HG03025 (cell line): ENCODE results near the gene IFIT1B.
A peak's percentile ranks its signal among the peaks of the same experiment; 100 is the strongest.
"Not testable (repeated sequence)": the region's sequence is repeated elsewhere in the genome, so short reads cannot be mapped to it uniquely, and the experiment has no call there.

Experiments
- ATAC-seq: cut with Tn5 transposase; IDR thresholded peaks from one replicate; pipeline ENCODE4 v1.9.1; 2021; ENCODE audit warnings: mild to moderate bottlenecking, moderate library complexity; ENCODE audit not compliant: unreplicated experiment, low FRiP score

Gene IFIT1B

GRCh38 chr10:89347701-89348457 lies 30.0 kb upstream of the IFIT1B start:
- ATAC-seq = no peak

- no peak for ATAC-seq
These were observed 29.4 kb upstream of the IFIT1B start for GRCh38 chr10:89348481-89348880.

GRCh38 chr10:89348975-89349374 lies 28.9 kb upstream of the IFIT1B start:
- ATAC-seq = no peak

- ATAC-seq = not testable (repeated sequence)
These were observed 27.1 kb upstream of the IFIT1B start for GRCh38 chr10:89350631-89351315.

GRCh38 chr10:89351412-89351779 lies 26.5 kb upstream of the IFIT1B start:
- peak; percentile 78 for ATAC-seq

GRCh38 chr10:89351780-89352597 lies 25.9 kb upstream of the IFIT1B start:
- no peak for ATAC-seq

GRCh38 chr10:89352802-89353201 lies 25.1 kb upstream of the IFIT1B start:
- no peak for ATAC-seq

- ATAC-seq = no peak
These were observed 22.4 kb upstream of the IFIT1B start for GRCh38 chr10:89355394-89355931.

GRCh38 chr10:89357096-89357495 lies 20.8 kb upstream of the IFIT1B start:
- no peak for ATAC-seq

- ATAC-seq = no peak
These were observed 19.9 kb upstream of the IFIT1B start for GRCh38 chr10:89357975-89358374.

- ATAC-seq = no peak
These were observed 17.7 kb upstream of the IFIT1B start for GRCh38 chr10:89360157-89360556.

- ATAC-seq = no peak
These were observed 14.9 kb upstream of the IFIT1B start for GRCh38 chr10:89362929-89363328.

GRCh38 chr10:89363729-89364442 lies 14.0 kb upstream of the IFIT1B start:
- no peak for ATAC-seq

- ATAC-seq = no peak
These were observed 13.3 kb upstream of the IFIT1B start for GRCh38 chr10:89364531-89364930.

- no peak for ATAC-seq
These were observed 10.3 kb upstream of the IFIT1B start for GRCh38 chr10:89367529-89367928.

- ATAC-seq = no peak
These were observed 9.7 kb upstream of the IFIT1B start for GRCh38 chr10:89368129-89368528.

- ATAC-seq = no peak
These were observed 8.4 kb upstream of the IFIT1B start for GRCh38 chr10:89369156-89370105.

- no peak for ATAC-seq
These were observed 6.8 kb upstream of the IFIT1B start for GRCh38 chr10:89371079-89371478.

GRCh38 chr10:89371987-89372386 lies 5.9 kb upstream of the IFIT1B start:
- ATAC-seq = no peak
